ENCODE results near the gene PCGF1. TPM values are rescaled to one million over a fixed set of nuclear protein-coding genes. Genes with fewer than 3 reads are reported as not detected.

Gene PCGF1
- total and polyA plus RNA-seq, 8 donors: 1.9 to 49.6 (median 14.7) TPM

DNA sequence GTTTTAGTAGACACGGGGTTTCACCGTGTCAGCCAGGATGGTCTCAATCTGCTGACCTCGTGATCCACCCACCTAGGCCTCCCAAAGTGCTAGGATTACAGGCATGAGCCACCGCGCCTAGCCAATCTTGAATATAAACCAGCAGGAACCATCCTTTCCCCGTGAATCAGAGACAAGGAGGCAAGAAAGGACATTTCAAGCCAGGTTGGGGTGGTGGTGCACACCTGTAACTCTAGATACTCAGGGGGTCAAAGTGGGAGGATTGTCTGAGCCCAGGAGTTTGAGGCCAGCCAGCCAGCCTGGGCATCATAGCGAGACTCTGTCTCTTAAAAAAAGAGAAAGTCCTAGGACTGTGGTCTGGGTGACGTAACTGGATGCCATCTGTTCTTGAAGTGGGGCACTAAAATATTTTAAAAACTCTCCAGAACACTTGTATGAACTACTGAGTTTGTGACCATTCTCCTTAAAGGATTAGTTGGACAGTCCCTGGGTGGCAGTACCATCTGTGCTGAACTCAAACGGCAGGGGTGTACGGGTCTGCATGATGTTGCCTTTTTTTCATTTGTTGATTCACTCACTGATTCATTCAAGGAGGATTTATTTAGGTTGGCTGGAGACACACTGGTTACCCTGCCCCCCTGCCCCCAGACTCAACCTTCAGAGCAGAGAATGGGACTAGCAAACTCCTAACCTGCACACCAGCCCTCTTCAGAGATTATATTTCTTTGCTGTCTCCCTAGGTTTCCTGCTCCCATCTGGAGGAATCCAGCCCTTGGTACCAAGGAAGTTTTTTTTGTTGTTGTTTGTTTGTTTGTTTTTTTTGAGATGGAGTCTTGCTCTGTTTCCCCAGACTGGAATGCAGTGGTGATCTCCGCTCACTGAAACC is 3.9 kb upstream of the PCGF1 start:
- Histone ChIP-seq H3K27ac (no peak overlapping the region), H3K36me3 (peaks cover 0 to 1% (median 0%) of the 10 kb centered on the region in 4 donors), H3K9me3 (no peaks in the 10 kb centered on the region), H3K4me3 (no peak overlapping the region), H3K4me1 (peaks cover 43 to 52% (median 48%) of the 10 kb centered on the region in 4 donors), H3K27me3 (peaks cover 38 to 75% (median 57%) of the 10 kb centered on the region in 3 donors)
- DNase-seq: no peak
- intact Hi-C loops (cut with DNase I; ENCODE audit: low total_unique reads): no loop called here
- WGBS, 5 donors: 30 to 47% (median 34%) methylated on average over 11 of the region's 11 CpGs
- no peak for TF ChIP-seq POLR2A (IDR thresholded peaks at IDR 0.05)
- TF ChIP-seq POLR2AphosphoS5 (IDR thresholded peaks at IDR 0.05): no peak
- TF ChIP-seq, protein P1, sequence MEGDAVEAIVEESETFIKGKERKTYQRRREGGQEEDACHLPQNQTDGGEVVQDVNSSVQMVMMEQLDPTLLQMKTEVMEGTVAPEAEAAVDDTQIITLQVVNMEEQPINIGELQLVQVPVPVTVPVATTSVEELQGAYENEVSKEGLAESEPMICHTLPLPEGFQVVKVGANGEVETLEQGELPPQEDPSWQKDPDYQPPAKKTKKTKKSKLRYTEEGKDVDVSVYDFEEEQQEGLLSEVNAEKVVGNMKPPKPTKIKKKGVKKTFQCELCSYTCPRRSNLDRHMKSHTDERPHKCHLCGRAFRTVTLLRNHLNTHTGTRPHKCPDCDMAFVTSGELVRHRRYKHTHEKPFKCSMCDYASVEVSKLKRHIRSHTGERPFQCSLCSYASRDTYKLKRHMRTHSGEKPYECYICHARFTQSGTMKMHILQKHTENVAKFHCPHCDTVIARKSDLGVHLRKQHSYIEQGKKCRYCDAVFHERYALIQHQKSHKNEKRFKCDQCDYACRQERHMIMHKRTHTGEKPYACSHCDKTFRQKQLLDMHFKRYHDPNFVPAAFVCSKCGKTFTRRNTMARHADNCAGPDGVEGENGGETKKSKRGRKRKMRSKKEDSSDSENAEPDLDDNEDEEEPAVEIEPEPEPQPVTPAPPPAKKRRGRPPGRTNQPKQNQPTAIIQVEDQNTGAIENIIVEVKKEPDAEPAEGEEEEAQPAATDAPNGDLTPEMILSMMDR (IDR thresholded peaks at IDR 0.05): no peak
- TF ChIP-seq EP300 (IDR thresholded peaks at IDR 0.05): no peak

DNA sequence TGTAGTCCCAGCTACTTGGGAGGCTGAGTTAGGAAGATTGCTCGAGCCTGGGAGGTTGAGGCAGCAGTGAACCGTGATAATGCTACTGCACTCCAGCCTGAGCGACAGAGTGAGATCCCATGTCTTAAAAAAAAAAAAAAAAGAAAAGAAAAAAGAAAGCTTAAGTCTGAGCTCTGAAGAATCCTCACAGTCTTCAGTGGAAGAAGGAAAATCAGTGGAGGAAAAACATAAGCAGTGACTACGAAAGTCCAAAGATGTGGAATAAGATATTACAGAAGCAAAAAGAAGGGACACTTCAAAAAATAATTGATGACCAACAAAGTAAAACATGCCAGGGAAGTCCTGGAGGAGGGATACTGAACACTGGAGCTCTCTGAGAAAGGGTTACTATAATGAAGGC is 2.8 kb upstream of the PCGF1 start:
- Histone ChIP-seq H3K27ac (no peak overlapping the region), H3K36me3 (peaks cover 3 to 12% (median 9%) of the 10 kb centered on the region in 4 donors), H3K9me3 (no peaks in the 10 kb centered on the region), H3K4me3 (no peak overlapping the region), H3K4me1 (peaks cover 43 to 52% (median 48%) of the 10 kb centered on the region in 4 donors), H3K27me3 (peaks cover 27 to 65% (median 46%) of the 10 kb centered on the region in 3 donors)
- TF ChIP-seq, protein P1 (IDR thresholded peaks at IDR 0.05): no peak
- TF ChIP-seq POLR2A (IDR thresholded peaks at IDR 0.05): no peak
- TF ChIP-seq EP300 (IDR thresholded peaks at IDR 0.05): no peak
- TF ChIP-seq POLR2AphosphoS5 (IDR thresholded peaks at IDR 0.05): no peak
- 67 to 87% (median 81%) methylated on average over 4 of the region's 4 CpGs for WGBS, 5 donors
- intact Hi-C loops (cut with DNase I; ENCODE audit: low total_unique reads): no loop called here
- no peak for DNase-seq

DNA sequence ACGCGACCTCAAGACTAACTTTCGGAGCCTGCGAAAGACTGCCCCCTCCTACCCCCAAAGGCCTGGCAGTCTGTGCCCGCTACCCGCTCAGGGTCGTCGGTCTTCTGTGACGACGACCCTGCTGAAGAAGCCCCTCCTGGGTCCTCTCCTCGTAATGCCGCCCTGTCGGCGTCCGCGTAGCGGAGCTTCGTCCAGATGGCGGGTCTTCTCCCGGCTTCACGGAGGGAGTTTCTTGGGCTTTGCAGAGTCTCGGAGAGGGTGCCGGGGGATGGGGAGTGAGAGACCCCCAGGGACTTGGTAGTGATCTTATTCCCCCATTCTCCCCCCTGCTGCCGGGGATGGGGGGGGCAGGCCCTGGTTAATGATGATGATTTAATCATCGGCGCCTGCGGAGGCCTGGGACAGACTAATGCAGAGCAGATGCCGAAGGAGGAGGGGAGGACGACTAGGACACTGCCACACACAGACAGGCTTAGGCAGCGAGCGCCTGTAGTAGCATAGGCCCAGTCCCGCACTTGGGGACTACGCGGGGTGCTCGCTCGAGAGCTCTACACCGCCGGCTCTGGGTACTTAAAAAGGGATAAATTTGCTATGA is 528 bp upstream of the PCGF1 start:
- peaks cover 5 to 54% (median 24%) of the 10 kb centered on the region in 3 donors for H3K27me3 ChIP-seq
- intact Hi-C loops (cut with DNase I; ENCODE audit: low total_unique reads): no loop called here
- 10 to 20% (median 12%) methylated on average over 27 to 38 of the region's 38 CpGs for WGBS, 5 donors

DNA sequence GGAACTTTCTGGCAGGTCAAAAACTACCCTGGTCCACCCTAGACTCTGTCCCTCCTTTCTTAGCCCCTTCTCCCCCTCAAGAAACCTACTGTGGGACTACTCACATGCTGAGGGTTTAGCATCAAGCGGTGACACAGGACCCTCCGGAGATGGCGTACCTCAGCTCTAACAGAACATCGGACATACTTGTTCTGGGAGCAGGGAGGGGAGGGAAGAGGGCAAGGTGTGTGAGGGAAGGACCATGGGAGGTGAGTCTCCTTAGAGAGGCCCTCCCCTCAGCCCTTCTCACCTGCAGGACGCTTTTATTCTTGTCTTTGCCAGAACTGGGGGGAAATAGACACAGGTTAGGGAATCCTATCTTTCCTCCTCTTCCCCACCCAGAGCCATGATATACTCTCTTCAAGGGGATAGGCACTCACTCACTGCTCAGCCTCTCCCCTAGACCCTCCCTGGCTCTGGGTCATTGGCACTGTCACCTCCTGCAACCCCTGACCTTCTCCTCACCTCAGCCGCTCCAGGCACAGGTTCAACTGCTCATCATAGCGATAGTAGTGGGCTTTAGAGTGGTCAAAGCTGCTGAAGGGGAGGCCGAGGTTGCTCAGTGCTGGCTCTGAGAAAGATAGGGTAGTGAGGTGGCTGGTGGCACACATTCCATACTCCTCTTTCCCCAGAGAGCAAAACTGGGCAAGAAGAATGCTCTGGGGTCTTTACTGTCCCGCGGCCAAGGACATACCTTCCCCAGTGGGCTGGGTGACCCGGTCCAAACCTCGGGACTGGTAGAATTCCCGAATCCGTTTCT is 1.8 kb downstream of the PCGF1 start:
- intact Hi-C loops (cut with DNase I; ENCODE audit: low total_unique reads): no loop called here
- Histone ChIP-seq H3K4me3 (peak overlapping the region in 2 of 4 donors; percentile 67 to 68), H3K36me3 (peaks cover 6 to 22% (median 17%) of the 10 kb centered on the region in 4 donors), H3K27me3 (peaks cover 0 to 54% (median under 1%) of the 10 kb centered on the region in 3 donors), H3K4me1 (peaks cover 53 to 67% (median 65%) of the 10 kb centered on the region in 4 donors), H3K9me3 (no peaks in the 10 kb centered on the region), H3K27ac (peak overlapping the region in 3 of 5 donors; percentile 6 to 99 (median 85))
- no peak for DNase-seq
- WGBS, 5 donors: 89 to 93% (median 91%) methylated on average over 14 of the region's 14 CpGs
- TF ChIP-seq POLR2AphosphoS5 (IDR thresholded peaks at IDR 0.05) (no peak), POLR2A (IDR thresholded peaks at IDR 0.05) (no peak)

More for the DNA sequence above, 528 bp upstream of the PCGF1 start:
- peaks cover 6 to 22% (median 17%) of the 10 kb centered on the region in 4 donors for H3K36me3 ChIP-seq
- peak overlapping the region; percentile 67 to 77 (median 70) for H3K4me3 ChIP-seq
- DNase-seq: peak in 1 of 2 donors; percentile 74
- H3K27ac ChIP-seq: peak overlapping the region; percentile 95 to 99 (median 98)
- H3K9me3 ChIP-seq: no peaks in the 10 kb centered on the region
- peaks cover 43 to 52% (median 49%) of the 10 kb centered on the region in 4 donors for H3K4me1 ChIP-seq
- no peak for TF ChIP-seq POLR2AphosphoS5 (IDR thresholded peaks at IDR 0.05)
